GM23338 (cell line): ENCODE measurements around the gene HMGCS2. TPM values are rescaled to one million over a fixed set of nuclear protein-coding genes. Genes with fewer than 3 reads are reported as not detected.

ENCODE experiments used
- ATAC-seq: fragments of 200-7000 bp; cut with Tn5 transposase; 3 replicates; pipeline ENCODE4 v1.9.1; 2020
- DNase-seq: peaks from one replicate; pipeline ENCODE4 v3.0.0-alpha.2; 2015; ENCODE audit warnings: low spot score
- H2AFZ ChIP-seq: fragments of 200-600 bp; sonication (generic); 2 replicates; pipeline ENCODE4 v1.8.0; 2016; ENCODE audit warnings: antibody characterized with exemption, mild to moderate bottlenecking, moderate library complexity
- H3F3A ChIP-seq: fragments of 200-600 bp; sonication (generic); replicated peaks from 2 replicates; pipeline ENCODE4 v1.8.0; 2017; ENCODE audit warnings: antibody characterized with exemption, mixed run types, low read depth
- H3K27ac ChIP-seq: fragments of 200-600 bp; sonication (generic); 2 replicates; pipeline ENCODE4 v1.6.1; 2016; ENCODE audit warnings: low read depth
- H3K27me3 ChIP-seq: fragments of 200-600 bp; sonication (generic); 2 replicates; pipeline ENCODE4 v1.8.0; 2016; ENCODE audit warnings: mild to moderate bottlenecking, mixed run types, moderate library complexity; ENCODE audit not compliant: insufficient read depth
- H3K36me3 ChIP-seq: fragments of 200-600 bp; sonication (generic); 2 replicates; pipeline ENCODE4 v1.8.0; 2016; ENCODE audit warnings: mild to moderate bottlenecking; ENCODE audit not compliant: insufficient read depth
- H3K4me1 ChIP-seq: fragments of 200-600 bp; sonication (generic); 2 replicates; pipeline ENCODE4 v1.8.0; 2016; ENCODE audit warnings: mild to moderate bottlenecking, moderate library complexity; ENCODE audit not compliant: insufficient read depth
- H3K4me2 ChIP-seq: fragments of 200-600 bp; sonication (generic); 2 replicates; pipeline ENCODE4 v1.7.1; 2017; ENCODE audit warnings: mixed run types
- H3K4me3 ChIP-seq: fragments of 200-600 bp; sonication (generic); 2 replicates; pipeline ENCODE4 v1.6.1; 2016; ENCODE audit warnings: mixed run types
- H3K79me2 ChIP-seq: fragments of 200-600 bp; sonication (generic); replicated peaks from 2 replicates; pipeline ENCODE4 v1.8.0; 2017; ENCODE audit warnings: mild to moderate bottlenecking; ENCODE audit not compliant: insufficient read depth
- H3K9me2 ChIP-seq: fragments of 200-600 bp; sonication (generic); 2 replicates; pipeline ENCODE4 v1.8.0; 2017; ENCODE audit not compliant: insufficient read depth
- H4K20me1 ChIP-seq: fragments of 200-600 bp; sonication (generic); replicated peaks from 2 replicates; pipeline ENCODE4 v1.8.0; 2017; ENCODE audit warnings: mild to moderate bottlenecking; ENCODE audit not compliant: insufficient read depth
- H3K27ac Mint-ChIP-seq: 2 replicates; pipeline ENCODE4 v1.8.0; 2020; ENCODE audit warnings: inconsistent platforms, mild to moderate bottlenecking, moderate library complexity, mixed read lengths
- H3K27me3 Mint-ChIP-seq: 3 replicates; pipeline ENCODE4 v1.8.0; 2022; ENCODE audit warnings: low read depth, mild to moderate bottlenecking, moderate library complexity, mixed read lengths, inconsistent platforms; ENCODE audit not compliant: insufficient read depth, poor library complexity
- H3K36me3 Mint-ChIP-seq: 3 replicates; pipeline ENCODE4 v1.8.0; 2021; ENCODE audit warnings: low read depth, mild to moderate bottlenecking, inconsistent platforms, moderate library complexity, mixed read lengths
- H3K4me1 Mint-ChIP-seq: 3 replicates; pipeline ENCODE4 v1.8.0; 2020; ENCODE audit warnings: mild to moderate bottlenecking, inconsistent platforms, mixed read lengths
- H3K4me3 Mint-ChIP-seq: 3 replicates; pipeline ENCODE4 v1.8.0; 2021; ENCODE audit warnings: moderate library complexity, mild to moderate bottlenecking, inconsistent platforms, mixed read lengths
- H3K9me3 Mint-ChIP-seq: 3 replicates; pipeline ENCODE4 v1.8.0; 2020; ENCODE audit warnings: moderate library complexity, mild to moderate bottlenecking, inconsistent platforms, mixed read lengths
- EZH2 ChIP-seq: fragments of 200-600 bp; sonication (generic); IDR thresholded peaks from one replicate; pipeline ENCODE4 v1.8.0; 2017; ENCODE audit warnings: antibody characterized with exemption, mild to moderate bottlenecking, low read depth; ENCODE audit not compliant: unreplicated experiment
- EZH2phosphoT487 ChIP-seq: fragments of 200-600 bp; sonication (generic); IDR thresholded peaks from one replicate; pipeline ENCODE4 v1.8.1; 2018; ENCODE audit warnings: antibody characterized with exemption; ENCODE audit not compliant: unreplicated experiment
- NANOG ChIP-seq: IDR thresholded peaks from 2 replicates; pipeline ENCODE4 v1.6.1; 2016; ENCODE audit warnings: antibody characterized with exemption, borderline replicate concordance
- POLR2AphosphoS5 ChIP-seq: IDR thresholded peaks from 2 replicates; pipeline ENCODE4 v1.6.1; 2016; ENCODE audit warnings: antibody characterized with exemption, low read depth
- STAT1 ChIP-seq: IDR thresholded peaks from one replicate; pipeline ENCODE4 v1.6.1; 2016; ENCODE audit warnings: antibody characterized with exemption; ENCODE audit not compliant: unreplicated experiment
- ZNF331 ChIP-seq: fragments of 250-450 bp; sonication (Bioruptor Pico); IDR thresholded peaks from 2 replicates; pipeline ENCODE4 v1.5.0; 2020; ENCODE audit warnings: low read depth, mild to moderate bottlenecking, moderate library complexity
- polyA plus RNA-seq: library from polyadenylated mRNA; unstranded; fragments of >200 nt; fragmentation: Nextera tagmentation; extraction: Ambion mirVana; gene quantifications from 2 replicates; pipeline ENCODE4 v1.2.1, GENCODE V29; 2016
- total RNA-seq: library from RNA; depleted of rRNA; stranded (reverse); fragments of >200 nt; shearing (Covaris generic); gene quantifications from 2 replicates; pipeline ENCODE4 v1.2.3, GENCODE V29; 2014
- TF ChIP-seq, protein P1 (sequence below): IDR thresholded peaks from 2 replicates; pipeline ENCODE4 v1.6.1; 2016; ENCODE audit warnings: antibody characterized with exemption
- TF ChIP-seq, protein P2 (sequence below), 2 experiments: fragments of 200-600 bp in 1 of 2; sonication (generic) in 1 of 2; conservative IDR thresholded peaks; 2 replicates each; pipeline versions ENCODE4 v1.5.1 to v1.6.1; 2016 to 2017; ENCODE audit warnings: antibody characterized with exemption in 2 of 2, low read depth in 2 of 2, mild to moderate bottlenecking in 2 of 2, moderate library complexity in 1 of 2
- TF ChIP-seq, protein P3 (sequence below): IDR thresholded peaks from one replicate; pipeline ENCODE4 v1.6.1; 2018; ENCODE audit warnings: antibody characterized with exemption; ENCODE audit not compliant: unreplicated experiment

HMGCS2 gene
- total and polyA plus RNA-seq, 2 experiments from 2014 or later: not detected

DNA sequence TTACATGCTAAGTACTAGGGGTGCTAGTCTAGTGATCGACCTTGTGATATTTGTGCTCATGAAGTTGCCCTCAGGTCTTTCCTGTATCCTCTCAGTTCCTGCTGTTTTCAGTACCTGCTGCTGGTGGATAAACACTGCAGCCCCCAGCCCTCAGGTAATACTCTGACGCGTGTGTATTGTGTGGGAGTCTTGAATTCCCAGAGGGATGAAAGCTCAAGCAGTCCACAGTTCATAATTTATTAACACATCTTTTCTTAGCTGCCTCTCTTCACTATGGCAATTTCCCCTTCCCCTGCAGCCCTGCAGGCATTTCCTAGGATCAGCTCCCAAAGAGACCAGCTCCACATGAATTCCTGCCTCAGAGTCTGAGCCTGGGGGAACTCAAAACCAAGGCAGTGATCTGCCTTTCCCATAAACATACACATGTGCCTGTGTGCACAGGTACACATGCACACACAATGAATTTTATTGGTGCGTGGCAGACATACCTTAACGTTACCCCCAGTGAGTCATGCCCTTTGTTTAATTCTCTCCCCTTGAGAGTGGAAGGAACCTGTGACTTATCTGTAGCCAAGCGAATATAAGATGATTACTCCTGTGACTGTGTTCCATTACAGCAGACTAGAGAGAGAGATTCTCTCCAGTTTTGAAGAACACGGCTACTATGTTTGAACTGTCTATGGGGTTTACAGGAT, 14.1 kb upstream of the HMGCS2 start (continued):
- TF ChIP-seq ZNF331 (CRISPR knock-in tag) (no peak), EZH2 (no peak)
- TF ChIP-seq, protein P1, sequence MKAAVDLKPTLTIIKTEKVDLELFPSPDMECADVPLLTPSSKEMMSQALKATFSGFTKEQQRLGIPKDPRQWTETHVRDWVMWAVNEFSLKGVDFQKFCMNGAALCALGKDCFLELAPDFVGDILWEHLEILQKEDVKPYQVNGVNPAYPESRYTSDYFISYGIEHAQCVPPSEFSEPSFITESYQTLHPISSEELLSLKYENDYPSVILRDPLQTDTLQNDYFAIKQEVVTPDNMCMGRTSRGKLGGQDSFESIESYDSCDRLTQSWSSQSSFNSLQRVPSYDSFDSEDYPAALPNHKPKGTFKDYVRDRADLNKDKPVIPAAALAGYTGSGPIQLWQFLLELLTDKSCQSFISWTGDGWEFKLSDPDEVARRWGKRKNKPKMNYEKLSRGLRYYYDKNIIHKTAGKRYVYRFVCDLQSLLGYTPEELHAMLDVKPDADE: no peak

DNA sequence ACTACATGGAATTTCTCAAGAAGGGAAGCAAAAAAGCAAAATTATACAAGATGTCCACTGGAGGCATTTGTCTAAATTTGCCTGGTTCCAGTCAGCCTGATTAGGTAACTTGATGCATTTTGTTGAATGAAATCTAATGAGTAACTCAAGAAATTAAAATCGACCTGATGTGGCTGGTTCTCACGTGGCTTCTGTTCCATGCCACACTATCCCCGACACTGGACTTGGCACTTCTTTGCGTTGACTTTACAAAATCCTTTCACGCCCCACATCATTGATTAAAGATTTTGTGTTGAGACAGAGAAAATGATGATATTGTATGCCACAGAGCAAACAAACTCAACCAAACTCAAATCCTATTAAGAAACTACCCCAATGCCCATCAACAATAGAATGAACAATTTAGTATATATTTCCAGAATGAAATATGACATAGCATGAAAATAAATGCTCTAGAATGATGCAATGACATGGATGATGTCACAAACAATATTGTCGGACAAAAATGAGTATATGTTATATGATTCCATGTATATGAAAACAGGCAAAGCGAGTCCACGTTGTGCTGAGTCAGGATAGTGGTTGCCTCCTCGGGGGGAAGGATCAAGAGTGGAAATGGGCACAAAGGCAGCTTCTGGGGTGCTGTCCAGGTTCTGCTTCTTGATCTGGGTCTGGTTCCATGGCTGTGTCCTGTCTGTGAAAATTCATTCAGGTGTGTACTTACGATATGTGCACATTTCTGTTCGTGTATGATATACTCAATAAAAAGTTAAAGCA, 12.9 kb upstream of the HMGCS2 start:
- H3K4me1 ChIP-seq: no peaks in the 10 kb centered on the region
- H3K4me2 ChIP-seq: no peak overlapping the region
- Mint-ChIP-seq H3K36me3 (no peaks in the 10 kb centered on the region), H3K9me3 (no peaks in the 10 kb centered on the region), H3K27ac (no peak overlapping the region), H3K27me3 (no peaks in the 10 kb centered on the region), H3K4me1 (peaks cover 10% of the 10 kb centered on the region; the same call in 2 of the 3 replicates), H3K4me3 (no peak overlapping the region)
- H3K27ac ChIP-seq: no peak overlapping the region
- H3K9me2 ChIP-seq: no peaks in the 10 kb centered on the region
- H3K27me3 ChIP-seq: no peaks in the 10 kb centered on the region
- ATAC-seq (no peak), DNase-seq (no peak)
- H3K79me2 ChIP-seq: no peaks in the 10 kb centered on the region
- H4K20me1 ChIP-seq: no peaks in the 10 kb centered on the region
- H3K36me3 ChIP-seq: no peaks in the 10 kb centered on the region
- H3K4me3 ChIP-seq: no peak overlapping the region
- H3F3A ChIP-seq: no peaks in the 10 kb centered on the region
- no peak overlapping the region for H2AFZ ChIP-seq
- TF ChIP-seq STAT1 (no peak), EZH2 (no peak), POLR2AphosphoS5 (no peak), NANOG (no peak), EZH2phosphoT487 (no peak)
- TF ChIP-seq, protein P1: no peak
- TF ChIP-seq, protein P2, sequence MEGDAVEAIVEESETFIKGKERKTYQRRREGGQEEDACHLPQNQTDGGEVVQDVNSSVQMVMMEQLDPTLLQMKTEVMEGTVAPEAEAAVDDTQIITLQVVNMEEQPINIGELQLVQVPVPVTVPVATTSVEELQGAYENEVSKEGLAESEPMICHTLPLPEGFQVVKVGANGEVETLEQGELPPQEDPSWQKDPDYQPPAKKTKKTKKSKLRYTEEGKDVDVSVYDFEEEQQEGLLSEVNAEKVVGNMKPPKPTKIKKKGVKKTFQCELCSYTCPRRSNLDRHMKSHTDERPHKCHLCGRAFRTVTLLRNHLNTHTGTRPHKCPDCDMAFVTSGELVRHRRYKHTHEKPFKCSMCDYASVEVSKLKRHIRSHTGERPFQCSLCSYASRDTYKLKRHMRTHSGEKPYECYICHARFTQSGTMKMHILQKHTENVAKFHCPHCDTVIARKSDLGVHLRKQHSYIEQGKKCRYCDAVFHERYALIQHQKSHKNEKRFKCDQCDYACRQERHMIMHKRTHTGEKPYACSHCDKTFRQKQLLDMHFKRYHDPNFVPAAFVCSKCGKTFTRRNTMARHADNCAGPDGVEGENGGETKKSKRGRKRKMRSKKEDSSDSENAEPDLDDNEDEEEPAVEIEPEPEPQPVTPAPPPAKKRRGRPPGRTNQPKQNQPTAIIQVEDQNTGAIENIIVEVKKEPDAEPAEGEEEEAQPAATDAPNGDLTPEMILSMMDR (conservative IDR thresholded peaks at IDR 0.05; ENCODE audit: low read depth in 2 of 2): no peak
- TF ChIP-seq, protein P3, sequence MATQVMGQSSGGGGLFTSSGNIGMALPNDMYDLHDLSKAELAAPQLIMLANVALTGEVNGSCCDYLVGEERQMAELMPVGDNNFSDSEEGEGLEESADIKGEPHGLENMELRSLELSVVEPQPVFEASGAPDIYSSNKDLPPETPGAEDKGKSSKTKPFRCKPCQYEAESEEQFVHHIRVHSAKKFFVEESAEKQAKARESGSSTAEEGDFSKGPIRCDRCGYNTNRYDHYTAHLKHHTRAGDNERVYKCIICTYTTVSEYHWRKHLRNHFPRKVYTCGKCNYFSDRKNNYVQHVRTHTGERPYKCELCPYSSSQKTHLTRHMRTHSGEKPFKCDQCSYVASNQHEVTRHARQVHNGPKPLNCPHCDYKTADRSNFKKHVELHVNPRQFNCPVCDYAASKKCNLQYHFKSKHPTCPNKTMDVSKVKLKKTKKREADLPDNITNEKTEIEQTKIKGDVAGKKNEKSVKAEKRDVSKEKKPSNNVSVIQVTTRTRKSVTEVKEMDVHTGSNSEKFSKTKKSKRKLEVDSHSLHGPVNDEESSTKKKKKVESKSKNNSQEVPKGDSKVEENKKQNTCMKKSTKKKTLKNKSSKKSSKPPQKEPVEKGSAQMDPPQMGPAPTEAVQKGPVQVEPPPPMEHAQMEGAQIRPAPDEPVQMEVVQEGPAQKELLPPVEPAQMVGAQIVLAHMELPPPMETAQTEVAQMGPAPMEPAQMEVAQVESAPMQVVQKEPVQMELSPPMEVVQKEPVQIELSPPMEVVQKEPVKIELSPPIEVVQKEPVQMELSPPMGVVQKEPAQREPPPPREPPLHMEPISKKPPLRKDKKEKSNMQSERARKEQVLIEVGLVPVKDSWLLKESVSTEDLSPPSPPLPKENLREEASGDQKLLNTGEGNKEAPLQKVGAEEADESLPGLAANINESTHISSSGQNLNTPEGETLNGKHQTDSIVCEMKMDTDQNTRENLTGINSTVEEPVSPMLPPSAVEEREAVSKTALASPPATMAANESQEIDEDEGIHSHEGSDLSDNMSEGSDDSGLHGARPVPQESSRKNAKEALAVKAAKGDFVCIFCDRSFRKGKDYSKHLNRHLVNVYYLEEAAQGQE: no peak
